Stimulated activated CD8-positive, alpha-beta memory T cell treated with anti-CD3 and anti-CD28 coated beads, Interleukin-4, amount 100 ng/mL, for 24 hours (primary cell): Measurements from ENCODE around the gene HYI.
"Not testable (repeated sequence)": the region's sequence is repeated elsewhere in the genome, so short reads cannot be mapped to it uniquely, and the experiment has no call there.

Experiments used
- DNase-seq: peaks from one replicate; pipeline ENCODE4 v3.0.0-alpha.2; 2020; ENCODE audit warnings: low read depth

Gene HYI, protein sequence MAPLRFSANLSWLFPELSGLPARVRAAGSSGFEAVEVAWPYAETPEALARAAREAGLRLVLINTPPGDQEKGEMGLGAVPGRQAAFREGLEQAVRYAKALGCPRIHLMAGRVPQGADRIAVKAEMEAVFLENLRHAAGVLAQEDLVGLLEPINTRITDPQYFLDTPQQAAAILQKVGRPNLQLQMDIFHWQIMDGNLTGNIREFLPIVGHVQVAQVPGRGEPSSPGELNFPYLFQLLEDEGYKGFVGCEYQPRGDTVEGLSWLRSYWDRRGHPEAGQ

DNA sequence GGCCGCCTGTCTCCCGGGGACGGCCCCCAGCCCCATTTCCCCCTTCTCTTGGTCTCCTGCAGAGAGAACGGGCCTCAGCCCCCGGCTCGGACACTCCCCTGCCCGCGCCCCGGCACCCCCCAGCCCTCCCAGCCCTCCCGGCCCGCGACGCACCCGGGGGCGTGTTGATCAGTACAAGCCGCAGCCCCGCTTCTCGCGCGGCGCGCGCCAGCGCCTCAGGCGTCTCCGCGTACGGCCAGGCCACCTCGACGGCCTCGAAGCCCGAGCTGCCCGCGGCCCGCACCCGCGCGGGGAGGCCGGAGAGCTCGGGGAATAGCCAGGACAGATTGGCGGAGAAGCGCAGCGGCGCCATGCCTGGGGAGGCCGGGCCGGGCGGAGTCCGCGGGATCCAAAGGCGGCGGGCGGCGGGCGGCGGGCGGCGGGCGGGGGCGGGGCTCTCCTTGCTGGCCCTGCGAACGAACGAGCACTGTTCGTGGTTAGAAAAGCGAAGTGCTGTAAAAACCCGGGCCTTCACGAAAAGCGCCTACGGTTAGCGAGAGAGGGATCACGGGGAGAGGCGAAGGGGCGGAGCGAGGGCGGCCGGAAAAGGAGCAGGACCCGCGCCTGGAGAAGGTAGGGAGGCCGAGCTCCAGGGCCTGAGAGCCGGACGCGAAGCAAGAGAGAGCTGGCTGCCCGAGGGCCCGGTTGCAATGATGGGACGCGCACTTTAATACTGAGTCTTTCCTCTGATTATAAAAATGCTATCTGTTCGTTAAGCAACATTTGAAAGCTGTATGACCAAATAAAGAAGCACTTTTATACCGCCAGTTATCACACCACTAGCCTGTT, at the start of gene HYI:
Gene HYI, minus strand, starts transcription at position 490 of the 828 bp plus-strand sequence. Its CDS starts 138 bp downstream, at position 352.
- peak; percentile 40 for DNase-seq

DNA sequence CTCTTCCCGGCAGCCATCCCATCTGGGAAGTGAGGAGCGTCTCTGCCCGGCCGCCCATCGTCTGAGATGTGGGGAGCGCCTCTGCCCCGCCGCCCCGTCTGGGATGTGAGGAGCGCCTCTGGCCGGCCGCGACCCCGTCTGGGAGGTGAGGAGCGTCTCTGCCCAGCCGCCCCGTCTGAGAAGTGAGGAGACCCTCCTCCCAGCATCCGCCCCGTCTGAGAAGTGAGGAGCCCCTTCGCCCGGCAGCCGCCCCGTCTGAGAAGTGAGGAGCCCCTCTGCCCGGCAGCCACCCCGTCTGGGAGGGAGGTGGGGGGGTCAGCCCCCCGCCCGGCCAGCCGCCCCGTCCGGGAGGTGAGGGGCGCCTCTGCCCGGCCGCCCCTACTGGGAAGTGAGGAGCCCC, 48.1 kb upstream of the HYI start:
- not testable (repeated sequence) for DNase-seq

DNA sequence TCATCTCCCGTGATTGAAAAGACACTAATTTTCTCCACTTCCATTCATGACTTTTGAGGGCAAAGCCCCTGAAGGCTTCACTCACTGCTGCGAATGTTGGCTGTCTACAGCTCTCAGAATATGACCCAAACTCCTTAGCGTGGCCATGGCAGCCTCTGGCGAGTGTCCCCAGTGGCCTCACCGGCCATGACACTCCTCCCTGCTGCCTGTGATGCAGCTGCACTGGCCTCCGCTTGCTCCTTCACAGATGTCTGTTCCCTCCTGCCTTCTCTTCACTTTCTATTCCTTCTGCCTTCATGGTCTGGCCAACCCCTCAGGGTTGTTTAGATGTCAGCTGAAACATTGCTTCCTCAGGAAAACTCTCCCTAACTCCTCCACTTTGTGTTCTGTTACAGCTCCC, 46.2 kb upstream of the HYI start:
- no peak for DNase-seq

DNA sequence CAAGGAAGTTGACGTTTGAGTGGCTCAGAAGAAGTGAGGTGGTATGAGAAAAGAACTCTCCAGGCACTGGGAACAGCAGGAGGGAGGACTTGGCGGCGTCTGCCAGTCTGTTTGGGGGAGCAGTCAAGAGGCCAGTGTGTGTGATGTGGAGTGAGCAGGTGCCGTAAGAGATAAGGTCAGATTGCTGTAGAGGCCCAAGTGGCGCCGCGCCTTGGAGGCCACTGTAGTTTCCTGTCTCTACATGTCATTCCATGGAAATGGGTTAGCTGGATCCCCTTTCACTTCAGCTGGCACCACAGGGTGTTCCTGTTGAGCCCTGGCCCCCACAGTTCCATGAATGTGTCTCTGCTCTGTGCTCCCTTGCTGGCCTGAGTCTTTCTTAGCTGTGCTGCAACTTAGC, 41.5 kb upstream of the HYI start:
- DNase-seq, result no peak

DNA sequence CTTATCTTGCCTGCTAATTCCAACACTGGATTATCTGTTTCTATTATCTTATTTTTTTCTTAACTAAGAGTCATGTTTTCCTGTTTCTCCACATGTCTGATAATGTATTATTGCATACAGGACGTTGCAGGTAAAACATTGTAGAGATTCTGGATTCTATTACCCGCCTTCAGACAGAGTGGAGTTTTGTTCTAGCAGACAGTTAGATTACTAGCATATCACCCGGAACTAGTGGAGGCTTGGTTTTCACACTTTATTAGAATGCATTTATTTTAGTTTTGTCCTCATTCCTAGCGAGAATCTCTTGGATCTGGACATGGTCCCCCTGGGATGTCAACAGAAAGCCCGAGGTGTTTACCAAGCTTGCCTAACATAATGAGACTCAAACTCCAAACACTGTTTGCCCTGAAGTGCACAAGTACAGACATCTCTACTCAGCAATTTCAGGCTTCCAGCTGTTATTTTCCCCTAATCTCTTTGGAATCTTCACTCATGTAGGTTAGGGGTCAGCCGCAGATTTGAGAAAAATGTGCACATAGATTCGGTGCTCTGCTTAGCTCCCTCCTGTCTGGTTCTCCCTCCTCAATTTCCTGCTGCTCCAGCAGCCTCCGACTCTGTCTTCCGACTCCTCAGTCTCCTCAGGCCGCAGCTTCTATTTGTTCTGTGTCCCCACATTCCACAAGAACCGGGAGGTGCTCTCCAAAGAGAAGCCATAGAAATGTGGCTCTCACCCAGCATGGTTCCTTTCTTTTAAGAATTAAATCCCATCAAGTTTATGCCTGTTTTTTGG, 40.1 kb upstream of the HYI start:
- no peak for DNase-seq

DNA sequence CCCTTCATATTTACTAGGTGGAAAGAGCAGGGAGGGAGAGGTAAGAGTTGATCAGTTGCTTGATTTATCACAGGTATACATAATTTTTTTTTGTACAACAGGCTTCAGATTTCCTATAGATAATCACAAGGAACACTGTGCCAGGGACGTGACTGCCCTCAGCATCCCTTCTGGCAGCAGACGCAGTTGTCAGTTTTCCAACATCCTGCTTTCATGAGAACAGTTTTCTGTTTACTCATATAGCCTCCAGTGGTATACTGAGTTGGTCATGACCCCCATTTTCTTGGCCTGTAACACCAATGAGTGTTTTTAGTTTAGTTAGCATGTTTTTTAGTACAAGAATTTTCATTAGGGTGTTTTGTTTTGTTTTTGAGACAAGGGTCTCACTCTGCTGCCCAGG, 39.1 kb upstream of the HYI start:
- DNase-seq, result no peak

DNA sequence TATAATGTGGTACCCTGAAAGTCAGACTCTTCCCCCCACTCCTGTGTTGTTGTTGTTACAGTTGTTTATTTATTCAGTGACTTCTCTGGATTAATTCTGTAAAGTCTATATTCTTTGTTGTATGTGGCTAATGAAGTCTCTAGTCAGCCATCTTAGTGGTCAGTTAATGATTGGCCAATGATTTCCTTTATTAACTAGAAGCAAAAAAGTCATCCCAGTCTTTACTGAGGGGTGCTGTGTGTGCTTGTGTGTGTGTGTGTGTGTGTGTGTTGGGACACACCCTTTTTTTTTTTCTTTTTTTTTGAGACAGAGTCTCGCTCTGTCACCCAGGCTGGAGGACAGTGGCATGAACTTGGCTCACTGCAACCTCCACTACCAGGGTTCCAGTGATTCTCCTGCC, 37.3 kb upstream of the HYI start:
- no peak for DNase-seq

DNA sequence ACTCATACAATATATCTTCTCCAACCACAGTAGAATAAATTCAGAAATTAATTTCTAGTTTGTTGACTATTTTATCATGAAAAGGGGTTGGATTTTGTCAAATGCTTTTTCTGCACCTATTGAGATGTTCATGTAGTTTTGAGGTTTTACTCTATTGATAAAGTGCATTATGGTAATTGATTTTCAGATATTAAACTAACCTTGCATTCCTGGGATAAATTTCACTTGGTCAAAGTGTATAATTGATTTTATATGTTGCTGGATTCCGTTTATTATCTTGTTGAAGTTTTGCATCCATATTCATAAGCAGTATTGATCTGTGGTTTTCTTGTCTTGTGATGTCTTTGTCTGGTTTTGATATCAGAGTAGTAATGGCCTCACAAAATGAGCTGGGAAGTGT, 34.4 kb upstream of the HYI start:
- DNase-seq, result no peak

DNA sequence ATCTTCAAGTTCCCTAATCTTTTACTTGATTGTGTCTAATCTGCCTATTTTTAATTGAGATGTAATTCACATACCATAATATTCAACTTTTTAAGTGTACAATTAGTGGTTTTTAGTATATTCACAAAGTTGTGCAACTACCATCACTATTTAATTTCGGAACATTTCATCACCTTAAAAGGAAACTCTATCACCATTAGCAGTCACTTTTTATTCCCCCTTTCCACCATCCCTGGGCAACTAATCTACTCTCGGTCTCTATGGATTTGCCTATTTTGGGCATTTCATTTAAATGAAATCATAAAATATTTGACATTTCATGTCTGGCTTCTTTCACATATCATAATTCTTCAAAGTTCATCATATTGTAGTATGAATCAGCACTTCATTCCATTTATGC, 30.6 kb upstream of the HYI start:
- DNase-seq, result no peak

DNA sequence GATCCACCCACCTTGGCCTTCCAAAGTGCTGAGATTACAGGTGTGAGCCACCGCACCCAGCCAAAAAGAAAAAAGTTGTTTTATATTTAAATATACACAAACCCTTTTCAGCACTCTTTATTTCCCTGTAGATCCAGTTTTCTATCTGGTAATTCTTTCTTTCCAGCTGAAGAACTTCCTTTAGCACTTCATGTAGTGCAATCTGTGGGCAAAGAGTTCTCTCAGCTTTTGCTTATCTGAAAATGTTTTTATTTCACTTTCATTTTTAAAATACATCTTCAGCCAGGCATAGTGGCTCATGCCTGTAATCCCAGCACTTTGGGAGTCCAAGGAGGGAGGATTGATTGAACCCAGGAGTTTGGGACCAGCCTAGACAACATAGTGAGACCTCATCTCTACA, 28.5 kb upstream of the HYI start:
- no peak for DNase-seq

DNA sequence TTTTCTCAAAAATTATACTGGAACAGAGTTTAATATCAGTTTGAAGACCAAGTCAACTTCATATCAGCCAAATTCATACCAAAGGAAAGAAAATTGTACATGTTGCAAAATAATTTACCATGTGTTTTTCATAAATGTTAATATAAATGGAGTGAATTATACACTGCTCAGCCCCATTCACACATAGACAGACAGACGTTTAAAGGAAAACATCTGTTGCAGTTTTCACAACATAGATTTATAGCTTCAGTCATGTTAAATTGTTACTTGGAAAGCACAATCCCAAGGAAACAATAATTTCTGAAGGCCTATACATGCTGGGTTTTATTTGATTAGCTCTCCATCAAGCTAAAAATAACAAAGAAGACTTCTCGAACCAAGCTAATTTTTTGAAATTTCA, 27.8 kb upstream of the HYI start:
- DNase-seq, result no peak

DNA sequence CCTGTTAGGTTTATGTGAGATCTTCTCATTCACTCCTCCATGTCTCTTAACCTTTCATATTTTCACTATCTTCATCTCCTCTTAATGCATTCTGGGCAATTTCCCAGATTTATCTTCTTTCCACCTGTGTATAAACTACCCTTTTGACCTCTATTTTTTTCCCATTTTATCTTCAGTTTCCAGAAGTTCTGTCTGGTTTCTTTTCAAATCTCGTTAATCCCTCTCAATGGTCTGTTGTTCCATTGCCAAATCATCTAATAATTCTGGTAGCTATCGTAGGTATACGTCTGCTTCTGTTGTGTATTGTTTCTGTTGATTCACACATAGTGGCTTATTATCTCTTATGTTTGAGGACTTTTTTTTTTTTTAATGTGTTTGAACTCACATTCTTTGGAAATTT, 25.7 kb upstream of the HYI start:
- DNase-seq, result no peak

DNA sequence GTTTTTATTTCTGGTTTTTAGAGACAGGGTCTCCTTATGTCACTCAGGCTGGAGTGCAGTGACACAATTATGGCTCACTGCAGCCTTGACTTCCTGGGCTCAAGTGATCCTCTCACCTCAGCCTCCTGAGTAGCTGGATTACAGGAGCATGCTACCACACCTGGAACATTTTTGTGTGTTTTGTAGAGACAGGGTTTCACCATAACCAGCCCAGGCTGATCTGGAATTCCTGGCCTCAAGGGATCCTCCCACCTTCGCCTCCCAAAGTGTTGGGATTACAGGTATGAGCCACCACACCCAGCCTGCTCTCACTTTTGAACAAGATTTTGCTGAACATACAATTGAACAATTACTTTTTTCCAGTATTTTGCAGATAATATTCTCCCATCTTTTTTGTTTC, 24.0 kb upstream of the HYI start:
- no peak for DNase-seq

DNA sequence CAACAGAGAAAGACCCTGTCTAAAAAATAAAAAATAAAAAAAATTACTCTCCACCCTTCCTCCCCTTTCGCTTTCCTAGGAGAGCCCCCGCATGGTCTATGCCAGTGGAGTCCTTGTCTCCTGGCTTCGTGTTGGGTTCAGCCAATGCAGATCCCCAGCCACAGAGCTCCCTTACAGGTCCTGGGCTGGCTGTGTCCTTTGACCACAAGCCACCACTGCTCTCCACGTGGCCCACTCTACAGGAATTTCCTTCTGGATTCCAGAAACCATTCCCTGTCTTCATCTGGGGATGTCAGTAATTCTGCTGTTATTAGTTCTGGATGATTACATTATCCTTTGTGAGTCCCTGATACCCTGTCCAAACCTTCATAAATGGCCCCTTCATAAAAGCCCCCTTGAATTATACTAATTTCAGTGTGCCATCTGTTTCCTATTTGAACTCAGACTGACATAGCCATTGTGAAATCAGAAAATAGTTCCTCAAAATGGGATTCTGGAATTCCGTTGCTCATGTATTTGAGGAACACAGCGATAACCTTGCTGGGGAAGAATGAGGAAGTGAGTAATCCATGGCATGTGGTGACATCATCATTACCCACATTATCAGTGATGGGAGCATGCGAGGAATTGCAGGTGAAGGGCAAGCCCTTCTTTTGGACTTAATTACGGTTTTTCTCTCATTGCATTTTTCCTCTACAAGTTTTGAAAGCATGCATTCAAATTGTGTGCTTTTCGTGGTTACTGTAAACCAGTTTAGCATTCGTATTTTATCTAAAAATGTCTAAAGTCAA, 22.1 kb upstream of the HYI start:
- not testable (repeated sequence) for DNase-seq

DNA sequence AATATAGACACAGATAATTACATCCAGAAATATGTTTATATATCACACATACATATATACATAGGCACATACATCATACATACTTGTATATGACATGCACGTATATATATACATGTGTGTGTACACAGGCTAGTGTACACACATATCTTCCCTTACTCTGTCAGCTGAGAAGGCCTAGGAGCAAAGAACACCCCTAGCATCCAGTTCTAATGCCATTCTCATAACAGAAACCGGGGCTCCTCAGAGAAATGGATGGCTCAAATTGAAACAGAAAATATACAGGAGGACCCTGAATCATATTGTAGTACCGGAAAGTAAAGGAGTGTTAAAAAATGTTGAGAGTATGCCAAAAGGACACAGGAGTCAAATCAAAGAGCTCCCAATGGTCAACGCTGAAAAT, 19.7 kb upstream of the HYI start:
- DNase-seq, result no peak

DNA sequence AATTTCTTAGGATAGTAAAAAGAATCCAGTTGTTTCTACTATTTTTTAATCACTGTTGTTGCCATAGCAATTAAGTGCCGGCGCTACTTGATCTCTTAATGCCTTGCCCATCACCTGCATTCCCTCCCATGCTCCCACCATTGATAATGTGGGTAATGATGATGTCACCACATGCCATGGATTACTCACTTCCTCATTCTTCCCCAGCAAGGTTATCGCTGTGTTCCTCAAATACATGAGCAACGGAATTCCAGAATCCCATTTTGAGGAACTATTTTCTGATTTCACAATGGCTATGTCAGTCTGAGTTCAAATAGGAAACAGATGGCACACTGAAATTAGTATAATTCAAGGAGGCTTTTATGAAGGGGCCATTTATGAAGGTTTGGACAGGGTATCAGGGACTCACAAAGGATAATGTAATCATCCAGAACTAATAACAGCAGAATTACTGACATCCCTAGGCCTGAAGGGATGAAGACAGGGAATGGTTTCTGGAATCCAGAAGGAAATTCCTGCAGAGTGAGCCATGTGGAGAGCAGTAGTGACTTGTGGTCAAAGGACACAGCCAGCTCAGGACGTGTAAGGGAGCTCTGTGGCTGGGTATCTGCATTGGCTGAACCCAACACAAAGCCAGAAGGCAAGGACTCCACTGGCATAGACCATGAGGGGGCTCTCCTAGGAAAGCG, 18.9 kb upstream of the HYI start:
- not testable (repeated sequence) for DNase-seq

DNA sequence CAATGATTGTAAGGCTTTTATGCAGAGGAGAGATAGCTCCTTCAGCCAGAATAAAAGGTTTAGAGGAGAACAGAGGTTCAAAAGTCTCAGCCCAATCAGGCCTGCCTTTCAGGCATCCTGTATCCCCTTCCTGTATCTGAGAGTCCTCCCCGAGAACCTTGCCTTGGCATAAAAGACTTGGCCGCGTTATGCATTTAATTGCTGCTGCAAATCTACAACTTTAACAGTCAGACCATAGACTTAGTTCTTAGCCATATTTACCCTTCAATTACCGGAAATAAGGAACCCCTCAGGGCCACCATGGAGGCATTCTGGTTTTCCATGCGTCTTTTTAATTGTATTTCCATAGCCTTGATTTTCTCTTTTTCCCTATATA, 18.3 kb upstream of the HYI start:
- no peak for DNase-seq

DNA sequence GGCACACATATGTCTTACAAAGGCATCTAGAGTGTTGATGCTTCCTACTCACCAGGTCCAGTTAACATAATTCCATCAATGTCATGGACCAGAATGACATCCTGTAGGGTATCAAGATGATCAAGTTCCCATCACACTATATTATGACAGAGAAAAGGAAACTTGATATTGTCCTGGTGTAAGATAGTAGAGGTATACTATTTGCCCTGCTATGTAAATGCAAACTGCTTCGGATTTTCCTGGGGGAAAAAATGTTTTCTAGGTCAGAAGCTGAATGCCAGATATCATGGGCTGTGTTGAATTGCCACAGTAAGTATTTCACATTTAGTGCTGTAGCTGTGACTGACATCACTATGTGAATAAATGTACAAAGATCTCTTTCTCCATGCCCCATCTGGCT, 16.2 kb upstream of the HYI start:
- no peak for DNase-seq

DNA sequence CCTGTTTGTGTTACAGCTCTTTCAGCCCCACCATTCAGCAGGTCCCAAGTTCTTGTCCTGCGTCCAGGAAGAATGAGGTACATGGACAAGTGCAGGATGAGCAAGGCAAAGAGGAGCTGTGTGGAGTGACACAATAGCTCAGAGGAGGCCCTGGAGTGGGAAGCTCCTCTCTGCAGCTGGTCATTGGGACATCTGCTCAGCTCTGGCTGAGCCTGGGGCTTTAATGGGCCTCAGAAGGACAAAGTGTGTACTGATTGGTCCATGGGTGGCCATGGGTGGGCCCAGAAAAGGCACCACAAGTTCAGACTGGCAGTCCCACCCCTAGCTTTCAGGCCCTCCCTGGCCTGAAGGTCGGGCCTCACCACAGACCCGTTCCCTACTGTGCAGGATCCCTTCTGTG, 14.7 kb upstream of the HYI start:
- DNase-seq, result no peak

DNA sequence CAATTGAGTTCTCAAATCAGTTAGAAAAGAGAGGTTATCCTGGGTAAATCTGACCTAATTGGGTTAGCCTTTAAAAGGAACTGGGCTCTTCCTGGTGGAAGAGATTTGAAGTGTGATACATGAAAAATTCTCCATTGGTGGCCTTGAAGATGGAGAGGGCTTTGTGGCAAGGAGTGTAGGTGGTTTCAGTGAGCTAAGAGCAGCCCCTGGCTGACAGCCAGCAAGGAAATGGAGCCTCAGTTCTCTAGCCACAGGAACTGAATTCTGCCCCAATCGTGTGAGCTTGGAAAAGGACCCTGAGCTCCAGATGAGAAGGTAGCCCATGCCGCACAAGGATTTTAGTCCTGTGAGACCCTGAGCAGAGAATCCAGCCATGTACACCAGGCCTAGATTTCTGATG, 12.7 kb upstream of the HYI start:
- DNase-seq, result no peak

DNA sequence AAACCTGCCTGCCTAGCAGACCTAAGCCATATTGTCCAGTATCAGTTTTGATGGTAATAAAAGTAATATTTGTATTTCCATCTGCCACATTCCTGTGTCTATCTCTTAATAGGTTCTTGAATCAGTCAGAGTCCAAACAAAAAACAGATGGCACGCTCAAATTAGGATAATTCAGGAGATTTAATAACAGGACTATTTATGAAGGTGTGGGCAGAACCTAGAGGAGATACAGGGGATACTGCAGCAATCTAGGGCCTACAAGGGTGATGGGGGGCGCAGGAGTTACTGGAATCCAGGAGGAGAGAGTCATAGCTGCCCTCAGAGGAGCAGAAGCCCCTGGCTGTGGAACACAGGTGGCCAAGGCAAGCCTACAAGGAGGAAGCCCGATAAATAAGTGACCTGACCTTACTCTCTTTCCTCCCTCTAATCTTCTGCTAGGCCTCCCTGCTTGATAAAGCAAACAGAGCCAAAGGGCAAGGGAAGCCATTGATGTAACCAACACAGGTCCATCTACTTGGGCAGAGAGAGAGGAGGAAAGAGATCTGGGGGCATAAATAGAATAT, 11.9 kb upstream of the HYI start:
- no peak for DNase-seq
